Measurements from ENCODE around the gene CATSPERZ. TPM values are rescaled to one million over a fixed set of nuclear protein-coding genes. Genes with fewer than 3 reads are reported as not detected.

The CATSPERZ gene
- total and polyA plus RNA-seq, 2 of the 13 experiments (the other 11 are each of a cell fraction or from before 2014, with no cell fraction given): 0.22 to 0.48 TPM

DNA sequence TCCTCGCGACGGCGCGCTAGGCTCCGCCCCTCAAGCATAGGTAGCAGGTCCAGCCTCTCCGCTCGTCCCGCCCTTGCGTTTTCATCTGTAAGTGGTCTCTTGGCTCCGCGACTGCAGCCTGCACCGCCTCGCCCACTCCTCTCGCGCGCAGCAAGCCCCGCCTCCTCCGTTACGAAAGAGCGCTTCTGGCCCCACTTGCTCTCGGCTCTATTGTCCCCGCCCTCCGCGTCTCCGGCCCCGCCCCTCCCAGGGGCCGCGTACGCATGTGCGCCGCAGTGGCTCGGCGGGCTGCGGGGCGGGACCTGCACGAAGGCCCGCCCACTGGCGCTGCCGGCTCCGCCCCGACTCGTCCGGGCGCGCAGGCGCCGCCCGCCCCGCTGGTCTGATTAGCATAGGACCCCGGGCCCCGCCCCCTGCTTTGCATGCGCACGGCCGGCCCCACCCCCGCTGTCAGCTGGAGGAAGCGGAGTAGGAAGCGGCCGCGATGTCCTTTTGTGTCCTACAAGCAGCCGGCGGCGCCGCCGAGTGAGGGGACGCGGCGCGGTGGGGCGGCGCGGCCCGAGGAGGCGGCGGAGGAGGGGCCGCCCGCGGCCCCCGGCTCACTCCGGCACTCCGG lies 5.0 kb downstream of the CATSPERZ start, which contains the start of gene ESRRA (continued):
- TF ChIP-seq RXRA (CRISPR knock-in tag; IDR thresholded peaks at IDR 0.05): peak; percentile 65; the same call in 1 of the 2 replicates
- no peak for TF ChIP-seq SALL1 (CRISPR knock-in tag; IDR thresholded peaks at IDR 0.05)
- TF ChIP-seq GATA4 (IDR thresholded peaks at IDR 0.05; ENCODE audit: borderline replicate concordance, low read depth): no peak
- no peak for TF ChIP-seq HOXA7 (CRISPR knock-in tag; IDR thresholded peaks at IDR 0.05)
- TF ChIP-seq RFX5 (IDR thresholded peaks at IDR 0.05; ENCODE audit: low read depth, low read length): no peak
- TF ChIP-seq SKI (IDR thresholded peaks at IDR 0.05; ENCODE audit: partially characterized antibody): no peak
- no peak for TF ChIP-seq SMC3 (IDR thresholded peaks at IDR 0.05; ENCODE audit: low read length)
- TF ChIP-seq RBM22 (optimal IDR thresholded peaks at IDR 0.05; ENCODE audit: low read length): no peak
- TF ChIP-seq HOXD1 (CRISPR knock-in tag; IDR thresholded peaks at IDR 0.05): no peak
- TF ChIP-seq ZNF790 (CRISPR knock-in tag; IDR thresholded peaks at IDR 0.05; ENCODE audit: borderline replicate concordance): no peak
- TF ChIP-seq ZMAT3 (CRISPR knock-in tag; conservative IDR thresholded peaks at IDR 0.05): no peak
- TF ChIP-seq, protein P1, sequence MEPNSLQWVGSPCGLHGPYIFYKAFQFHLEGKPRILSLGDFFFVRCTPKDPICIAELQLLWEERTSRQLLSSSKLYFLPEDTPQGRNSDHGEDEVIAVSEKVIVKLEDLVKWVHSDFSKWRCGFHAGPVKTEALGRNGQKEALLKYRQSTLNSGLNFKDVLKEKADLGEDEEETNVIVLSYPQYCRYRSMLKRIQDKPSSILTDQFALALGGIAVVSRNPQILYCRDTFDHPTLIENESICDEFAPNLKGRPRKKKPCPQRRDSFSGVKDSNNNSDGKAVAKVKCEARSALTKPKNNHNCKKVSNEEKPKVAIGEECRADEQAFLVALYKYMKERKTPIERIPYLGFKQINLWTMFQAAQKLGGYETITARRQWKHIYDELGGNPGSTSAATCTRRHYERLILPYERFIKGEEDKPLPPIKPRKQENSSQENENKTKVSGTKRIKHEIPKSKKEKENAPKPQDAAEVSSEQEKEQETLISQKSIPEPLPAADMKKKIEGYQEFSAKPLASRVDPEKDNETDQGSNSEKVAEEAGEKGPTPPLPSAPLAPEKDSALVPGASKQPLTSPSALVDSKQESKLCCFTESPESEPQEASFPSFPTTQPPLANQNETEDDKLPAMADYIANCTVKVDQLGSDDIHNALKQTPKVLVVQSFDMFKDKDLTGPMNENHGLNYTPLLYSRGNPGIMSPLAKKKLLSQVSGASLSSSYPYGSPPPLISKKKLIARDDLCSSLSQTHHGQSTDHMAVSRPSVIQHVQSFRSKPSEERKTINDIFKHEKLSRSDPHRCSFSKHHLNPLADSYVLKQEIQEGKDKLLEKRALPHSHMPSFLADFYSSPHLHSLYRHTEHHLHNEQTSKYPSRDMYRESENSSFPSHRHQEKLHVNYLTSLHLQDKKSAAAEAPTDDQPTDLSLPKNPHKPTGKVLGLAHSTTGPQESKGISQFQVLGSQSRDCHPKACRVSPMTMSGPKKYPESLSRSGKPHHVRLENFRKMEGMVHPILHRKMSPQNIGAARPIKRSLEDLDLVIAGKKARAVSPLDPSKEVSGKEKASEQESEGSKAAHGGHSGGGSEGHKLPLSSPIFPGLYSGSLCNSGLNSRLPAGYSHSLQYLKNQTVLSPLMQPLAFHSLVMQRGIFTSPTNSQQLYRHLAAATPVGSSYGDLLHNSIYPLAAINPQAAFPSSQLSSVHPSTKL (CRISPR knock-in tag; IDR thresholded peaks at IDR 0.05): no peak
- TF ChIP-seq ZNF672 (CRISPR knock-in tag; IDR thresholded peaks at IDR 0.05): no peak
- no peak for TF ChIP-seq MBNL3 (CRISPR knock-in tag; conservative IDR thresholded peaks at IDR 0.05)
- 0 out of 2 replicates have a peak, but pooled peaks have one; percentile 33 for TF ChIP-seq TARDBP (CRISPR knock-in tag; IDR thresholded peaks at IDR 0.05)
- no peak for TF ChIP-seq SMAD9 (CRISPR knock-in tag; IDR thresholded peaks at IDR 0.05)
- TF ChIP-seq, protein P2, sequence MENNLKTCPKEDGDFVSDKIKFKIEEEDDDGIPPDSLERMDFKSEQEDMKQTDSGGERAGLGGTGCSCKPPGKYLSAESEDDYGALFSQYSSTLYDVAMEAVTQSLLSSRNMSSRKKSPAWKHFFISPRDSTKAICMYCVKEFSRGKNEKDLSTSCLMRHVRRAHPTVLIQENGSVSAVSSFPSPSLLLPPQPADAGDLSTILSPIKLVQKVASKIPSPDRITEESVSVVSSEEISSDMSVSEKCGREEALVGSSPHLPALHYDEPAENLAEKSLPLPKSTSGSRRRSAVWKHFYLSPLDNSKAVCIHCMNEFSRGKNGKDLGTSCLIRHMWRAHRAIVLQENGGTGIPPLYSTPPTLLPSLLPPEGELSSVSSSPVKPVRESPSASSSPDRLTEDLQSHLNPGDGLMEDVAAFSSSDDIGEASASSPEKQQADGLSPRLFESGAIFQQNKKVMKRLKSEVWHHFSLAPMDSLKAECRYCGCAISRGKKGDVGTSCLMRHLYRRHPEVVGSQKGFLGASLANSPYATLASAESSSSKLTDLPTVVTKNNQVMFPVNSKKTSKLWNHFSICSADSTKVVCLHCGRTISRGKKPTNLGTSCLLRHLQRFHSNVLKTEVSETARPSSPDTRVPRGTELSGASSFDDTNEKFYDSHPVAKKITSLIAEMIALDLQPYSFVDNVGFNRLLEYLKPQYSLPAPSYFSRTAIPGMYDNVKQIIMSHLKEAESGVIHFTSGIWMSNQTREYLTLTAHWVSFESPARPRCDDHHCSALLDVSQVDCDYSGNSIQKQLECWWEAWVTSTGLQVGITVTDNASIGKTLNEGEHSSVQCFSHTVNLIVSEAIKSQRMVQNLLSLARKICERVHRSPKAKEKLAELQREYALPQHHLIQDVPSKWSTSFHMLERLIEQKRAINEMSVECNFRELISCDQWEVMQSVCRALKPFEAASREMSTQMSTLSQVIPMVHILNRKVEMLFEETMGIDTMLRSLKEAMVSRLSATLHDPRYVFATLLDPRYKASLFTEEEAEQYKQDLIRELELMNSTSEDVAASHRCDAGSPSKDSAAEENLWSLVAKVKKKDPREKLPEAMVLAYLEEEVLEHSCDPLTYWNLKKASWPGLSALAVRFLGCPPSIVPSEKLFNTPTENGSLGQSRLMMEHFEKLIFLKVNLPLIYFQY (CRISPR knock-in tag; IDR thresholded peaks at IDR 0.05; ENCODE audit: borderline replicate concordance): no peak
- no peak for TF ChIP-seq BRCA1 (CRISPR knock-in tag; IDR thresholded peaks at IDR 0.05)
- TF ChIP-seq ZNF780A (CRISPR knock-in tag; IDR thresholded peaks at IDR 0.05): no peak
- TF ChIP-seq ZNF878 (CRISPR knock-in tag; IDR thresholded peaks at IDR 0.05): no peak
- no peak for TF ChIP-seq ZNF264 (CRISPR knock-in tag; IDR thresholded peaks at IDR 0.05)
- TF ChIP-seq ZNF12 (CRISPR knock-in tag; IDR thresholded peaks at IDR 0.05): no peak
- no peak for TF ChIP-seq NCOA5 (CRISPR knock-in tag; IDR thresholded peaks at IDR 0.05)
- no peak for TF ChIP-seq GTF3A (CRISPR knock-in tag; conservative IDR thresholded peaks at IDR 0.05)
- TF ChIP-seq JUN (CRISPR knock-in tag; IDR thresholded peaks at IDR 0.05): no peak
- TF ChIP-seq JUND (CRISPR knock-in tag; IDR thresholded peaks at IDR 0.05): no peak; the same call in 1 of the 2 replicates

All from HepG2 (cell line).